GM19238 (cell line): ENCODE results near the gene NELL1.
"Not testable (repeated sequence)": the region's sequence is repeated elsewhere in the genome, so short reads cannot be mapped to it uniquely, and the experiment has no call there.

Experiments used
- DNase-seq: peaks from one replicate; pipeline ENCODE4 v3.0.0; 2011; ENCODE audit warnings: low spot score; ENCODE audit not compliant: insufficient read length

The NELL1 gene

GRCh38 chr11:21185959-21186358 is 516.6 kb downstream of the NELL1 start:
- no peak for DNase-seq

DNA sequence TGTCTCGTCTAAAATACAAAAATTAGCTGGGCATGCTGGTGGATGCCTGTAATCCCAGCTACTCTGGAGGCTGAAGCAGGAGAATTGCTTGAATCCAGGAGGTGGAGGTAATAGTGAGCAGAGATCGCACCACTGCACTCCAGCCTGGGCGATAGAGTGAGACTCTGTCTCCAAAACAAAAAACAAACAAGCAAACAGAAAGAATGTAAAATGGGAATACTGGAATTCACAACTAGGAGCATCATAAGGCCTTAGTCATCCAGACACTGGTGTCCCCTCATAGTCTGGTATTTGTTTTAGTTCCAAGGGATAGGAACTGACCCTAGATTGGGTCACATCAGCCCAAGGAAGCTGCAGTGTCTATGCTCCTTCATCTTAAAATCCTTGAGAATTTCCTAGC is 520.8 kb downstream of the NELL1 start:
- DNase-seq: no peak

- DNase-seq: no peak
These were observed 526.6 kb downstream of the NELL1 start for GRCh38 chr11:21195995-21196394.

- DNase-seq: no peak
These were observed 529.1 kb downstream of the NELL1 start for GRCh38 chr11:21198498-21198897.

GRCh38 chr11:21205205-21205604 is 535.8 kb downstream of the NELL1 start:
- no peak for DNase-seq

DNA sequence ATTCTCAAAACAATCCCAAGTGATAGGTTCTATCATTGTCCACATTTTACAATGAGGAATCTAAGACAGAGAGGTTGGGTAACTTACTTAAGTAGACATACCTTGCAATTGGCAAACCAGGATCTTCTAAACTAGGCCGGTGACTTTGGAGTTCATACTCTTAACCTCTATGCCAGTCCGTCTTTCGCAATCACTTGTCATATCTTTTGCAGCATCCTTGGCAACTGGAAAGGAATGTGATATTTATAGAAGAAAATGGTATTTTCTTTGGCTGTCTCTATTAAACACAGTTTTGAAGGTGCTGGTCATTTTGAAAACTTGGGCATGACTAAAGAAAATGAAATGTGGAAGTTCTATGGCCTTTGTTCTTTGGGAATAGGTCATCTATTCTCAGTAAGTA is 556.5 kb downstream of the NELL1 start:
- DNase-seq: no peak

DNA sequence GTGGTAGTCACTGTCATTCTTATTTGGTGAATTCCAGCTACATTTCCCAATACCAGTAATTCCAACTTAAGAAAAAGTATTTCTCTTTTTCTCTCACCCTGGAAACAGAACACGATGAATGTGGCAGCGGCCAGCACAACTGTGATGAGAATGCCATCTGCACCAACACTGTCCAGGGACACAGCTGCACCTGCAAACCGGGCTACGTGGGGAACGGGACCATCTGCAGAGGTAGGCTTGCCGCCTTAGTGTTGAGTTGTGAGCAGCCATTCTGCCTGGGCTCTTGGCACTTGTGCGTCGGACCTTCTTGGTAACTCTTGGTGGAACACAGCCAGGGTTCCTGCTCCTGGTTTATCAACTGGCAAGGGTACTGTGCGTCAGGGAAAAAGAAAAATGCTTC is 559.8 kb downstream of the NELL1 start:
- DNase-seq: no peak

GRCh38 chr11:21250196-21250595 is 580.8 kb downstream of the NELL1 start:
- no peak for DNase-seq

- no peak for DNase-seq
These were observed 584.7 kb downstream of the NELL1 start for GRCh38 chr11:21254055-21254454.

DNA sequence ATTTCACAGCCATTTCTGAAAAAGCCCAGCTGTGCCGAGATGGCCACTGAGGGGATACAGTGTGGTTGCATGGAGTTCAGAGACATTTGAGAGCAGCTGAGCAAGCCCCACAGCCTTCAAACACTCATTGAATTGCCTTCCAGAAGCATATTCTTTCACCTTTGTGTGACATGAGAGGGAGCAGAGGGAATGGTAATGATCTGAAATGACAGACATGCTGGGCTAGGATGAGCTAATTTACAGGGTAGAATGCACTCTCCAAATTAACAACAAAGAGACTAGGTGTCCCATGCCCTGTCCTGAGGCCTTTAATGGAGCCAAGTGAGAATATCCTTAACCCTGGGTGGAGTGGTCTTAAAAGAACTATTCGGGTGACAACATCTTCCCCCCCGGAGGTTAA is 585.4 kb downstream of the NELL1 start:
- DNase-seq: no peak

GRCh38 chr11:21257461-21257860 is 588.1 kb downstream of the NELL1 start:
- no peak for DNase-seq

DNA sequence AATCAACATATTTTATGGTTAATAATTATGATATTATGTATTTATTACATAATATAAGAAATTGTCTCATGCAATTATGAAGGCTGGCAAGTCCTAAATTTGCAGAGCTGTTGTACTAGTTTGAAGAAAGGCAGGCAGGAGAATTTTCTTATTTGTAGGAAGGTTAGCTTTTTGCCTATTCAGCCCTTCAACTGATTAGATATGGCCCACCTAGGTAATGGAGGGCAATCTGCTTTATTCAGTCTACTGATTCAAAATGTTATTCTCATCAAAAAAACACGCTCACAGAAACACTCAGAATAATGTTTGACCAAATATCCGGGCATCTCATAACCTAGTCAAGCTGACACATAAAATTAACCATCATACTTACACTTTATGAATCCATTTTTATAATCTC is 589.0 kb downstream of the NELL1 start:
- DNase-seq: no peak

- no peak for DNase-seq
These were observed 590.7 kb downstream of the NELL1 start for GRCh38 chr11:21260101-21260500.

- no peak for DNase-seq
These were observed 593.6 kb downstream of the NELL1 start for GRCh38 chr11:21262992-21263391.

DNA sequence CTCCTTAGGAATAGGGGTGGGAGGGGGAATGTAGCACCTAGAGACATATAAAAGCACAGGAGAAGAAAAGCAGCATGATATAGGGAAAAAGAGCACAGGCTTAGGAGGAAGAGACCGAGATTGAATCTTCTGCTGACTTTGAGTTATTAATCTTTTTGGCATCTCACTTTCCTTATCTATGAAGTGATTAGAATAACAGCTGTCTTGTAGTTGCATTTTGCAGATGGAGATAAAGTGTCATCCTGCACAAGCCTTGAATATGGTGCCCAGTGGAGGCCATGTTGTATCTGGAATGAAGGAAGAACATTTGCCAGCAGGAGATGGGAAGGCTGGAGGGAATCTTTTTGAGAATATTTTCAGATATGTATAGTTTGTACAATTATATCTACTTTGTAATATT is 594.7 kb downstream of the NELL1 start:
- no peak for DNase-seq

- no peak for DNase-seq
These were observed 598.6 kb downstream of the NELL1 start for GRCh38 chr11:21268036-21268435.

DNA sequence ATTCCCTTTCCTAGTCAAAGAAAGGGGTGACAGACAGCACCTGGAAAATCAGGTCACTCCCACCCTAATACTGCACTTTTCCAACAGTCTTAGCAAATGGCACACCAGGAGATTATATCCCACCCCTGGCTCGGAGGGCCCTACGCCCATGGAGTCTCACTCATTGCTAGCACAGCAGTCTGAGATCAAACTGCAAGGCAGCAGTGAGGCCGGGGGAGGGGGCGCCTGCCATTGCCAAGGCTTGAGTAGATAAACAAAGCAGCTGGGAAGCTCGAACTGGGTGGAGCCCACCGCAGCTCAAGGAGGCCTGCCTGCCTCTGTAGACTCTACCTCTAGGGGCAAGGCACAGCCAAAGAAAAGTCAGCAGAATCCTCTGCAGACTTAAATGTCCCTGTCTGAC is 602.8 kb downstream of the NELL1 start:
- not testable (repeated sequence) for DNase-seq

DNA sequence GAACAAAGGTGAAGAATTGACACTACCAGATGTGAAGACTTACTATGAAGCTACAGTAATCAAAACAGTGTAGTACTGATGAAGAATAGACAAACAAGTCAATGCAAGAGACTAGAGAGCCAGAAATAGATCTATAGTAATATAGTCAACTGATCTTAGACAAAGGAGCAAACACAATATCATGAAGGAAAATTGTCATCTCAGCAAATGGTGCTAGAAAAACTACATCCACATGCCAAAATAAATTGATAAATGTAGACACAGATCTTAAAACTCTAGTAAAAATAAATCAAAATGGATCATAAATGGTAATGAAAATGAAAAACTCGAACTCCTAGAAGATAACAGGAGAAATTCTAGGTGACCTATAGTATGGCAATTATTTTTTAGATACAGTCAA is 609.5 kb downstream of the NELL1 start:
- DNase-seq: no peak

DNA sequence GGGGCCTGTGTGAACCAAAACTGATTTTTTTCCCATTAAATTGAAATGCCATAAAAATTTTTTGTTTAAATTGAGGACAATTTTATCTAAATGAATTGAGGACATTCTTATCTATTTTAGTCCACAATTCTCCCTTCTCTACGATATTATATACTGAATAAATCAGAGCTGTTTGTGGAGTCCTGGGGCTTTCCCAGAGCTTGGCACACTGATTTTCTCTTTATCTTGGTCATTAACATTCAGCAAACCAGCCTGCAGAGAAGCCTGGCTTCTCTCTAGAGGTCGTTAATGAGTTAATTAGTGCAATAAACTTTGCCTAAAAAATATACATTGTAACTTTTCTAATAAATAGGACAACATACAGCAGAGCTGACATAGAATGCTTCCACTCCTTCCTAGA is 615.7 kb downstream of the NELL1 start:
- DNase-seq: no peak

- no peak for DNase-seq
These were observed 620.3 kb downstream of the NELL1 start for GRCh38 chr11:21289686-21290085.

GRCh38 chr11:21295508-21295907 is 626.1 kb downstream of the NELL1 start:
- no peak for DNase-seq

DNA sequence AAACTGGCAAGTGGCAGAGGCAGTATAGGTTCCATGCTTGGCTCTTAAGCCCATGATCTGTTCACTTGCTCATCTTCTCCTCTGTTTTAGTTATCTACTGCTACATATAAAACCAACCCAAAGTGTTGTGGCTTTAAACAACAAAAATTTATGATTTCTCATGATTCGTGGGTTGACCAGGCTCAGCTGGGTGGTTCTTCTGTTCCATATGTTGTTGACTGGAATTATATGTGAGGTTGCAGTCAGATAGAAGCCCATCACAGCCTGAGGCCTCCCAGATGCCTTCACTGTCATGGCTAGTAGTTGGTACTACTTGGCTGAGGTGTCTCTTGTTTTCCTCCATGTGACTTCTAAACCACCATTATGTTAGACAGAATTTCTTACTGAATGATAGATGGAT is 632.6 kb downstream of the NELL1 start:
- no peak for DNase-seq

- no peak for DNase-seq
These were observed 637.5 kb downstream of the NELL1 start for GRCh38 chr11:21306739-21307358.

GRCh38 chr11:21307874-21308273 is 638.5 kb downstream of the NELL1 start:
- DNase-seq: no peak
